Suppressor macrophage treated with lipopolysaccharide for 1 hour (primary cell): Measurements from ENCODE around the gene TBC1D1.

Experiments
- DNase-seq, 3 donors: peaks; one replicate each; pipeline ENCODE4 v3.0.0-alpha.2; 2020 to 2022

TBC1D1 gene

DNA sequence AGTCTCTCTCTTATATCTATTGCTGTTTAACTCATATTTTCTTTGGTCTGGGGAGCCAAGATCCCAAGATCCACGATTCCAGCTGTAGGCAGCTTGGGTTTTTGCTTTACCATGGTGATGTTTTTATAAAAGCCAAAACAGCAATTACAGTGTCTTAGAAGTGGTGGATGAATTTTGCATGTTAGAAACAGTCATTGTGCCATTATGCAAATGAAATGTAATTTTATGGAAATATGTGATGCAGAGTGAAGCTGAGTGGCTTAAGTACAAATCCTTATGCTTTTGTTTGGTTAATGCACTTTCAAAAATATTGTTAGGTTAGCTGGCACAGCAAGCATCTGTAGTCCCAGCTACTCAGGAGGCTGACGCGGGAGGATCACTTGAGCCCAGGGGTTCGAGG is 36.5 kb downstream of the TBC1D1 start:
- no peak for DNase-seq

DNA sequence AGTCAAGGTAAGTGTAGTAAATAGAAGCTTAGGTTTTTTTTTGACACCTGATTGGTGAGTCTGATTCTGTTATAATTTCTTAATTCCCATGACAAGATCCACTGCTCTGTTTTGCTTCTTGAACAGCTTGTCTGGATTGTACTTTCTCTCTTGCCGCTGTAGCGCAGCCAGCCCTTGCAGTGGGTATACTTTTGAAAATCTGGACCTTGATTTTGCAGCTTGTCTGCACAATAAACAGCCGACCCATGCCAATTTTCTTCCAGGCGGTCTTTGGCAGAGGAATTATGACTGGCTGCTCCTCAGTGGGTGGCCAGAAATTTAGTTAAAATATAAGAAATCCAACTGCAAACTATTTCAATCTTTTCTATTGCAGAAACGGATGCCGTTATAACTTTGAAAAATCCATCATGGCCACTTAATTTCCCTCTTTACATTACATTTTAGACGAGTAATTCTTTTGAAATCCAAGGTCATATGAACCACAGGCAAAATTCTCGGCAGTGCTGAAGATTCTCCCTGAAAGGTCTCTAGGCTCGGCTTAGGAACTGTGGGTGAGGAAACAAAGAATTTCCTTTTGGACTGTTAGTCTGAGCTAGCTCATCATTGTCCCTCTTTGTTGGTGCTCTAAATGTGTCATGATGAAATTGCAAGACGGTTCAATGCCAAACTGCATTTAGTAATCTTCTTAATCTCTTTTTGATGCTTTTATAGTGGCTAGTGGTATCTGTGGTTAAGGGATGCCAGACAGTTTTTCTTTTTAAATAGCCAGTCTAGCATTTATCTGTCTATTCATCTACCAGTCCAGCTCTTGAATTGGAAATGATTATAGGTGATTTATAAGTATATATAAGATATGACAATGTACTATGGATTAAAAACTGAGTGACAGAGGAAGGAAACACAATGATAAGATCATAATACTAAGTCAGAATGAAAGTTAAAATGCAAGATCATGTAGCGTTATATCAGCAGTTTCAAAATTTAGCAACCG is 37.8 kb downstream of the TBC1D1 start:
- DNase-seq = no peak

DNA sequence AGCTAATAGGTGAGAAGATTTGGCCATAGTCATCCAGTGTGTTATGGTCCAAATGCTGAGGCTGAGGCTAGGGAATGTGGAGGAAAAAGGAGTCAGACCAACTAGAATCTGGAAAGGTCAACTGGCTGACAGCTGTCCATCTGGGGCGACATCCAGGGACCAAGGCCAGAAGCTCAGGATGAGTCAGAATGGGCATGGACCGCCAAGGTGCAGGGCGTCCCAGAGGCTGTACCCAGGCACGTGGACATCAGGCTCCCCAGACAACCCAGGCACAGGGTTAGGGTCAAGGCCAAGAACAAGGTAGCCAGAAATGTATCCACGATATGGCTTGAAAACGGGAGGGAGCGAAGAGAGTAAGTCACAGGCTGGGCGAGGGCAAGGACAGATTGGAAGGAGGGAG is 43.2 kb downstream of the TBC1D1 start:
- DNase-seq = no peak

DNA sequence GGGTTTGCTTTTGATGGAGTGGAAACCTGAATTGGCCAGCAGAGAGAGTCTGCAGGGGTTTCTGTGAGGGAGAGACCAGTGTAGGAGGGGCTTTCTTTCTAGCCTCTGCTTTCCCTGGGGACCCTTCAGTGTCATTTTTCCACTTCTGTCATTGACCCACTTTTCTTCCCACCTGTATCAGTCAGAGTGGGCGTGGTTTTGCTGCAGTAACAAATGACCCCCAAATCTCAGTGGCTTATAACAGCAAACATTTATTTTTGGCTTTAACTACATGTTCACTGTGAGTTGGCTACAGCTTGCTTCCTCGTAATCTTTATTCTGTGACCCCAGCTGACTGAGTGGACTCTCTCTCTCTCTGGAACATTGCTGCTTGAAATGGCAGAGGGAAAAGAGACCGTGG is 43.7 kb downstream of the TBC1D1 start:
- no peak for DNase-seq

DNA sequence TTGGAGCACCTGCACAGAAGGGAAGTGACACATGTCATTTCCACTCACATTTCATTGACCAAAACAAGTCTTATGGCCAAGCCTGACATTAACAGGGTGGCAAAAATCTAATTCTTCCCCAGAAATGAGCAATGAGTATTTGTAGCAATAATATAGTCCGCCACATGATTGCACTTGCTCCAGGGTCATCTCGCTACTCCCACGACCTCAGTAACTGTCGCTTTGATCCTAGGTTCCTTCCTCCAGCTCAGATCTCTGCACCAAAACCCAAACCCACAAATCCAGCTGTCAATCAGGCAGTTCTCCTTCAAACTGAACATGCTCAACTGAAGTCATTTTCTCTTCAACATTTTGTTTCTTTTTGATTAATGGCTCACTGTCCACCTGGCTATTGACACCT is 44.1 kb downstream of the TBC1D1 start:
- peak in 2 of 3 donors; percentile 40 to 44 for DNase-seq

DNA sequence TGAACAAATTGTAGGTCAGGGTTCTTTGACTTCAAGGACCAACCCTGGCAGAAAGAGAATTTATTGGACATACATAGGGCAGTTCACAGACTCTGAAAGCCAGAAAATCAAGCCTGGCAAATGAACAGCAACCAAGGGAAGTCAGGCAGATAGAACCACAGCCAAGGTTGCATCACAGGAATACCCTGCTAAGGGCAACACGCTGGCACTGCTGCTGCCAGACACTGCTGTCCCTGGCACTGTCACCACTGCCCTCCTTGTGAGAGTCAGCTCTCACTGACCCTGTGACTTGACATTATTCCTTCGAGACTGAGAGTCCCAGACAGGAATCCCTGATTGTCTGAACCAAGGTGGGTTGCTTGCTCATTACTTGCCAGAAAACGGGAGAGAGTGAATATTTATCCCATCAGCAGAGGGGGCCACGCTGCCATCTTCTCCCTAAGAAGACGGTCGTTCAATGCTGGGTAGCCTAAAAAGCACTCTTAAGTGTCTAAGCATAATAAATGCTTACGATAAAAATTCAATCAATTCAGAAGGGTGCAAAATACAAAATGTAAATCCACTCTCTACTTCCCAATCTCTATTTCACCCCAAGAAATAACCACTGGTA is 46.1 kb downstream of the TBC1D1 start:
- DNase-seq = peak; percentile 28 to 31 (median 31)

DNA sequence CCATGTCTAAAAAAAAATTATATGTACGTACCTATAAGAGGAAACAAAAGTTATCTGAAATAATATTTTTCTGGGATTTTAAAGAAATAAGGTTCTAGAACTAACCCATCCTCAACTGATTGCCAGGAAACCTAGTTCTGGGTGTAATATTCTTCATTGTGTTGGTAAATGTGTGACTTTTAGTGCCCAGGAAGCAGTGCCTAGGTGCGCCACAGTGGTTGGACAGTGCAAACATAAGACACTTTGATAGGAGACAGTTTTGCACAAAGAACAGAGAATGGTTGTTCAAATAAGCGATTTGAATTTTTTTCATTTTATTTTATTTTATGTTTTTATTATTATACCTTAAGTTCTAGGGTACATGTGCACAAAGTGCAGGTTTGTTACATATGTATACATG is 47.3 kb downstream of the TBC1D1 start:
- DNase-seq = no peak

DNA sequence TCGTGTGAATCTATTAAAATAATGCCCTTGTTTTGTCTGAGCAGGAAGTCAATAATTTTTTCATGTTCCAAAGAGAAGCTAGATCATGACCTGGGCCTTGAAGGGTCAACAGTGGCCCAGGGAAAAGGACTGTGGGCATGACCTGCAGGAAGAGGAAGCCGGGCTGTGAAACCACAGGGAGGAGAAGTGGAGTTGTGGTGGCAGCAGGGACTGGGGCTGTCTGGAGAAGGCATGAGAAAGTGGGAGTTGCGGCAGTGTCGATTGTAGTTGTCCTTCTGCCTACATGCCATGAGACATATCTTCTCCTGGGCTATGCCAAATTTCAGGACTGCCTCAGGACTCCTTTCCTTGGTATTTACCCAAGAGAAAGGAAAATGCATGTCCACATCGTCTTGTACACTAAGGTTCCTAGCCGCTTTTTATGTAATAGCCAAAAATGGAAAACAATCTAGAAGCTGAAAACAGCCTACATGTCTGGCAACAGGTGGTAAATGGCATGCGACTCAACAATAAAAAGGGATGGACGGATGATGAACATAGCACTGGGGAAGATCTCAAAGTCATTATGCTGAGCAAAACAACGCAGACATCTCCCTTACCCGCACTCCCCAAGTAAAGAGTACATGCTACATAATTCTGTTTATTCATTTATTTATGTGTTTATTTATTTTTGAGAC is 55.8 kb downstream of the TBC1D1 start:
- peak; percentile 76 to 80 (median 76) for DNase-seq

DNA sequence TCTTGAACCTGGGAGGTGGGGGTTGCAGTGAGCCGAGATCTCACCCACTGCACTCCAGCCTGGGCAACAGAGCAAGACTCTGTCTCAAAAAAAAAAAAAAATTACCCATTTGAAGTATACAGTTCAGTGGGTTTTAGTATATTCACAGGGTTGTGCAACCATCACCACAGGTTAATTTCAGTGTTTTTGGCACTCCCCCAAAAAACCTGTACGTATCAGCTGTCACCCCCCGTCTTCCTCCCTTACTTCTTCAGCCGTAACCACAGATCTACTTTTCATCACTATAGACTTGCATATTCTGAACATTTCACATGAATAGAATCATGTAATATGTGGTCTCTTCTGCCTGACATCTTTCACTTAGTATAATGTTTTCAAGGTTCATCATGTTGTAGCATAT is 57.7 kb downstream of the TBC1D1 start:
- no peak for DNase-seq

DNA sequence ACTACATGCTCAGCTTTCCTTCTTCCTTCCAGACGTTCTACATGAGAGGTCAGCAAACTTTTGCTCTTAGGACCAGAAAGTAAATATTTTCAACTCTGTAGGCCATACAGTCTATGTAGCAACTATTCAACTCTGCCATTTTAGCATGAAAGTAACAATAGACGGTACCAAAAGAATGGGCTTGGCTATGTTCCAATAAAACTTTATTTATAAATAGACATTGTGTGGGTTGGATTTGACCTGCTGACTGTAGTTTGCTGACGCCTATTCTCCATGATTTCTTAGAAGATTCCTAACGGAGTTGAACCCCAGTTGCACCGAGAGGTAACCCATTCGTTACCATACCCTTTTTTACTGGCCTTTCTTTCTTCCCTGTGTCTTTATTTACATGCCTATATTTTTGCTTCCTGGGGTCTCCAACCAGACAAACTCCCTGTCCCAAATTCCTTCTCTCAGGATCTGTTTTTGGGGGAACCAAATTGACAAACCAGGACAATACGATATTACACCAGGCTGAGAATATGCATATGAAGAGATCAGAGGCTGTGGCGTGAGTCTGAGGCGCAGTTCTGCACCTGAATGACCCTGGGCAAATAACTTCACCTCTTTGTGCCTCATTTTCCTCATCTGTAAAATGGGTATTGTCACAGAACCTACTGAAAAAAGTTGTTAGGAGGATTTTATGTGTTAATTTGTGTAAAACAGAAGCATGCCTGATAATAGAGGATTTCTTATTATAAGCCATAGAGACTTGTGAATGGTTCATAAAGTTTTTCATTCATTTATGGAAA is 58.9 kb downstream of the TBC1D1 start:
- DNase-seq = no peak

DNA sequence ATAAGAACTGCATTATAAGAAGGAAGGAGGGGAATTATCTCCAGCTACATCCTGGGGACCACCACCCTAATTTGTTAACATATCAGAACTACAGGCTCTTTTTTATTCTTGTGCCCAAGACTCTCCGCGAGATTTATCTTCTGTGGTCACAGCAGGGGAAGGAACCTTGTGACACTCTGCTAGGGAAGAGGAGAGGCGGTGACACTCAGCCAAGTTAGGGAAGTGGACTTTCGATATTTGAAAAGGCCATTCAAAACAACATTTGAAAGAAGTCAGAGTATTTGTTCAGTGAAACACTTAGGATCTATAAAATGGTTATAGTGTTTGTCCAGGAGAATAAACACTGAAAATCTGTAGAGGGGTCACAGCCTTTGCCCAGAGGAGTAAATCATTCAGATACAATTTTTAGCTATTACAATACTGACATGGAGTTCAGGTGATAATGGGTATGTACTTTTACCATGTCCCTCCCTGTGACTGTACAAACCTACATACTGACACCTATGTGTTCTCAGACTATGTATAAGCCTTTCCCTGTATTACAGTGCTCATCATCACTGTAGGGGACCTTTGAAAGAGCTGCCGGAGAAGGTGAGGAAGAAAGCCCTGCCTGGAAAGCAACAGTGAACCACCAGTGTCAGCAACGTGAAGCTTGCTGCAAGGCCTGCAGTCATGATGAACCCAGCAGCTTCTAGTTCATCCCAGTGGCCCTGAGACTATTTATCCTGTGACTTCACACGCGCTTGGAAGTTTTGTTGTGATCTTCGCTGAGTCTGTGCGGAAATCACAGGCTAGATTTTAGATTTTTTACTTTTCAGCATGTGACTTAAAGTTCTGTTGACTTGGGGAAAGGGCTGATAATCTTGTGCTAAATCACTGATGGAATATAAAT is 60.8 kb downstream of the TBC1D1 start:
- peak; percentile 74 to 78 (median 75) for DNase-seq

DNA sequence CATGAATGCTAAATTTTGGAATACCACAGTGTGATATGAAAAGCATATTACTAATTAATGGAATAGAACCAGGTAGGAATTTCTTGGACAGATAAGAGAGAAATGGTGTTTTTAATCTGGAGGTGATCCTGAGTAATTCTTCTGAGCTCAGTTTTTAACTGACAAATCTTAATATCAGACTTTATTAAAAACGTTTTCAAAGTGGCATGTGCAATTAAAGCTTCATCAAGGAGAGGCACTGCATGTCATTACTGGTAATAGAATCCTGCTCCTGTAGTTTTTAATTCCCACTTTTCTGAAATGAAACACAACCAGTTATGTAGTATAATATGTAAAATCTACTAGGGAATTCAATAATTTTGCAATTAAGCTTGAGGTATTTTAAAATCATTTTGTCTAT is 62.3 kb downstream of the TBC1D1 start:
- no peak for DNase-seq

DNA sequence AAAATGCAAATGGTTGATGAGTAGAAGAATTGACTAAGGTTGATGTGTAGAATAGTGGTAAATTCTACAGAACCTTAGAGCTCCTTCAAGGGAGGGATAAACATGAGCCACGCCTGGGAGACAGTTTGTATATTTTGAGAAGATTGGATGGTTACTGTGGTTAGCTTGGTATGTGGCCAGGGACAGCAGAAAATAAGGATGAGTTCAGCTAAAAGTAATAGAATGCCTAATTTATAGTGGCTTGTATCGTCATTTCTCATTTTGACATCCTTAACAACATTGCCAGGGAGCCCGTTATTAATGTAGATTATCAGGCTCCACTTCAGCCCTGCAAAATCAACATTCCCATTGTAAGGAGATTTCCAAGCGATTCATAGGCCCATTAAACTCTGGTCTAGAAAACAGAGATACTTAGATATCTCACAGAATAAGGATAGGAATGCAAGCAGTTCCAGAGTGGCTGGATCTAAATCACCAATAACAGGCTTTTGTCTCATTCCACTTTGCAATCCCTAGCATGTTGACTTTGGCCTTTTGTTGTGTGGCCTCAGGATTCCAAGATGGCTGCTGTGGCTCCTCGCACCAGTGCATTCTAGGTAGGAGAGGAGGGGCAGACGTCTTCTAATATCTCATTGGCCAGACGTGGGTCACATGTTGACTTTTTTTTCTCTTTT is 62.9 kb downstream of the TBC1D1 start:
- DNase-seq = no peak

DNA sequence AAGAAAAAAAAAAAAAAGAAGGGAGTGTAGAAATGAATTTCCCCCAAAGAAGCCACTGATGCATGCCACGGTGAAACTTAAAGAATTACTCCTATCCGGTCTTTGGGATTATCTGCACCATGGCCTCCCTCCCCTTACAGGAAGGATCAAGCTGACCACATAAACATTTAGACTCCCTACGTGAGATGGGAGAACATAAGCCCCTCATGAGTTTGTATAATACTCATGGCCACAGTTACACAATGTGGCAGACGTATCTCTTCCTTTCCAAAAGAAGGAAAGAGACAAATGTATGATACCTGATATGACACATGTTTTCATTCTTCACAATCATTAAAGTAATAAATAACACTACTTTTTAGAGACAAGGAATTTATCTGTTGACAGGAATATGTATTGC is 66.1 kb downstream of the TBC1D1 start:
- no peak for DNase-seq

DNA sequence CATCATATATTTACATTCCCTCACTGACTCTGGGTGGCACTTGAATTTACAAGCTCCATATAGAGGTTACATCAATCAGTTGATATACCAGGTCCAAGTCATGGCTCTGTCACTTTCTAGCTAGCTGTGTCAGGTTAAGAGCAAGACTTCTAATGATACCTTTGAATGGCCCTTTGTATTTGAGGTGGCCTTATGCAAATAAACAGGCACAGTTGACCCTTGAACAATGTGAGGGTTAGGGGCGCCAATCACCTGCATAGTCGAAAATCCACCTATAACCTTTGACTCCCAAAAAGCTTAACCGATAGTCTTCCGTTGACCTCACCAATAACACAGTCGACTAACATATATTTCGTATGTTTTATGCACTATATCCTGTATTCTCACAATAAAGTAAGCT is 68.0 kb downstream of the TBC1D1 start:
- DNase-seq = no peak

DNA sequence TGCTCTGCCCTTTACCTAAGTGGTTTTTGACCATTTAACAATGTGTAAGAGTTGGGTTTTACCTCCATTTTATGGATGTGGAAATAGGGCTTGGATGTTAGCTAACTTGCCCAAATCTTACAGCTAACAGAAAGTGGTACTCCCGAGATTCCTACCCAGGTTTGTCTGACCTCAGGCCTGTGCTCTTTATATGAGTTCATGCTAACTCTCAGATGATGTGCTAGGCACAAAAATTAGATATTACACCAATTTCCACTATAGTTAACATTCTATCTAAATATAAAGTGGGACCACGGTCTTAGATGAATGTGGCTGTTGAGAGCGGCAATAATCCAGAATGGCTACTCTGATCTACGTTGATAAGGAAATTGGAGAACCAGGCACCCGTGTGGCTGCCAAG is 69.2 kb downstream of the TBC1D1 start, which contains the start of gene PTTG2:
PTTG2 (plus strand) TSS at position 301 of the 400 bp plus-strand sequence; CDS start at position 338, 37 bp downstream.
- DNase-seq = no peak

DNA sequence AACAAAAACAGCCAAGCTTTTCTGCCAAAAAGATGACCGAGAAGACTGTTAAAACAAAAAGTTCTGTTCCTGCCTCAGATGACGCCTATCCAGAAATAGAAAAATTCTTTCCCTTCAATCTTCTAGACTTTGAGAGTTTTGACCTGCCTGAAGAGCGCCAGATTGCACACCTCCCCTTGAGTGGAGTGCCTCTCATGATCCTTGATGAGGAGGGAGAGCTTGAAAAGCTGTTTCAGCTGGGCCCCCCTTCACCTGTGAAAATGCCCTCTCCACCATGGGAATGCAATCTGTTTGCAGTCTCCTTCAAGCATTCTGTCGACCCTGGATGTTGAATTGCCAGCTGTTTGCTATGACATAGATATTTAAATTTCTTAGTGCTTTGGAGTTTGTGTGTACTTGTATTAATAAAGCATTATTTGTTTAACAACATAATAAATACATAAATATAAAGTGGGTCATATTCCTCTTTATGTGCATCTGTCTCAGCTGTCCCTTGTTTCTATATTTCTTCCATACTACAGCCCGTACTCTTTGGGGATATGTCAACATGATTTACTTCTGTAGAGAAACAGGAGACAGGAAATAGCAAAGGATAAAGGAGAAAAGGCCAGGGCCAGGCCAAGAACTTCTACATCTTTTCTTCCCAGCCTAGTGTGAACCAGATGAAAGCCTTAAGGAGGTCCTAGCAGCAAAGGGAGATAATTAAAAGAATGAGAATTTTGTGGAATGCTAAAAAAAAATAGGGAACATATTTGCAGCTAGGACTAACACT is 70.0 kb downstream of the TBC1D1 start:
- DNase-seq = no peak

DNA sequence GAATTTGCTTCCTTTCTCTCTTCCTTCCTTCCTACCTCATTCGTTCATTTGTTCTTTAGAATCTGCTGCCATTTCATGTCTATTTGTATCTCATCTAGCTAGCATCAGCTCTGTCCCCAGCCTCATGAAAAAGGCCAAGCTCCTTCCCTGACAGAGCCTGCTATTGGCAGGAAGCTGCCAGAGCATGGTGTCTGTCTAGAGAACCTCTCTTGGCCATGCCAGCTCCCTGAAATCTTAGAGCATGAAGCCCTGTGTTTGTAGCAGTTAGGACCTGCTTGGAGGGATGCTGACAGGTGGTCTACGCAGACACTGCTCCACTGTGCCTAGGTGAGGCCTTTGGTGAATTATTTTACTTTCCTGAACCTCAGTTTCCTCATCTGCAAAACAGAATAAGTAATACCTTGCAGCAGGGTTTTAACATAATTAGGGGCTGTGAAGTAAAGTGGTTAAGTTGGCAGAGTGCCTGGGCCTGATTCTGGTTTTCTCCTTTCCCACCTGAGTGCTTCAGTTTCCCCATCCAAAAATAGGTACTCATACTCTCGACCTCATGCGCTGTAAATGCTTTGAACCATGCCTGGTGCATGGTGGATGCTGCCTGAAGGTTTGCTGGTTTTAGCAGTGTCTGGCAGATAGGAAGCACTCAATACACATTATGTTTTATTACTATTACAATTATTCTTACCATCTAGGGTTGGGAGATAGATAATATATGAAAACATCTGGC is 74.0 kb downstream of the TBC1D1 start:
- no peak for DNase-seq

DNA sequence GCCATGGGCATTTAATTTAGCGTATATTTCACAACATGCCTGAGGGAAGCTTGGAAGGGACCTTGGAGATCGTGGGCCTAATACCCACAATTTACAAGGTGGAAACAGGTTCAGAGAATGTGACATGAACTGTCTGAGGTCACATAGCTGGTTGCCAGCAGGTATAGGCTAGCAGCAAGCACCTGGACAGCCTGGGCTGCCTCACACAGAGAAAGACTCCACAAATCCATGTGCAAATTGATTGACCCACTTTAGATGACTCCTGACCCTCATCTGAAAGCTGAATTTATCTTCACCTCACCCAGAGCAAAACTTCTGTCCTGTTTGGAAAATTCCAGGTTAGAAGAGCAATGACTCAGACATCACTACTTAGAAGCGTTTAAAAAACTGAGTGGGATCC is 75.2 kb downstream of the TBC1D1 start:
- peak in 2 of 3 donors; percentile 13 to 34 for DNase-seq
